GM18951 (cell line): ENCODE measurements around the gene IGF1.
"Not testable (repeated sequence)": the region's sequence is repeated elsewhere in the genome, so short reads cannot be mapped to it uniquely, and the experiment has no call there.

ENCODE experiments used
- POLR2A ChIP-seq: IDR thresholded peaks from 4 replicates; pipeline ENCODE4 v1.6.1; 2011; ENCODE audit warnings: mild to moderate bottlenecking; ENCODE audit not compliant: insufficient read length, insufficient read depth; ENCODE audit errors: extremely low read depth
- in situ Hi-C: fragments of 300-500 bp; cut with MboI; formaldehyde crosslinking; loops from one replicate; pipeline ENCODE4 v1.12.0; 2022; ENCODE audit warnings: low sequenced_read_pairs, mixed read lengths, inconsistent platforms; ENCODE audit not compliant: unreplicated experiment

IGF1 gene

GRCh38 chr12:102399653-102400052, 80.7 kb downstream of the IGF1 start:
- in situ Hi-C loops, result no loop called here
- TF ChIP-seq POLR2A, result no peak

GRCh38 chr12:102396276-102396675, 84.1 kb downstream of the IGF1 start:
- in situ Hi-C loops, result no loop called here

GRCh38 chr12:102394200-102394599, 86.2 kb downstream of the IGF1 start:
- in situ Hi-C loops, result no loop called here
- TF ChIP-seq POLR2A, result no peak

More at GRCh38 chr12:102396276-102396675, 84.1 kb downstream of the IGF1 start:
- no peak for TF ChIP-seq POLR2A

GRCh38 chr12:102390068-102390467, 90.3 kb downstream of the IGF1 start:
- in situ Hi-C loops, result no loop called here
- TF ChIP-seq POLR2A, result no peak

- TF ChIP-seq POLR2A, result no peak
- in situ Hi-C loops, result no loop called here
These were observed 91.9 kb downstream of the IGF1 start for GRCh38 chr12:102388469-102388868.

GRCh38 chr12:102385343-102385742, 95.0 kb downstream of the IGF1 start:
- in situ Hi-C loops, result no loop called here
- TF ChIP-seq POLR2A, result no peak

GRCh38 chr12:102379346-102380162, 100.8 kb downstream of the IGF1 start:
- in situ Hi-C loops, result no loop called here
- TF ChIP-seq POLR2A, result no peak

GRCh38 chr12:102376781-102377180, 103.6 kb downstream of the IGF1 start:
- in situ Hi-C loops, result no loop called here
- no peak for TF ChIP-seq POLR2A

GRCh38 chr12:102376181-102376747, 104.1 kb downstream of the IGF1 start:
- no peak for TF ChIP-seq POLR2A
- in situ Hi-C loops, result no loop called here

GRCh38 chr12:102374190-102374589, 106.2 kb downstream of the IGF1 start:
- in situ Hi-C loops, result no loop called here

GRCh38 chr12:102372087-102372486, 108.3 kb downstream of the IGF1 start:
- in situ Hi-C loops, result no loop called here
- TF ChIP-seq POLR2A, result no peak

More at GRCh38 chr12:102374190-102374589, 106.2 kb downstream of the IGF1 start:
- no peak for TF ChIP-seq POLR2A

- TF ChIP-seq POLR2A, result no peak
- in situ Hi-C loops, result no loop called here
These were observed 109.2 kb downstream of the IGF1 start for GRCh38 chr12:102371165-102371564.

GRCh38 chr12:102369876-102370275, 110.5 kb downstream of the IGF1 start:
- TF ChIP-seq POLR2A, result no peak
- in situ Hi-C loops, result no loop called here

GRCh38 chr12:102365365-102365764, 115.0 kb downstream of the IGF1 start:
- in situ Hi-C loops, result no loop called here

GRCh38 chr12:102364709-102365108, 115.7 kb downstream of the IGF1 start:
- no peak for TF ChIP-seq POLR2A
- in situ Hi-C loops, result no loop called here

More at GRCh38 chr12:102365365-102365764, 115.0 kb downstream of the IGF1 start:
- no peak for TF ChIP-seq POLR2A

- no peak for TF ChIP-seq POLR2A
- in situ Hi-C loops, result no loop called here
These were observed 123.7 kb downstream of the IGF1 start for GRCh38 chr12:102356690-102357089.

- in situ Hi-C loops, result not testable (repeated sequence)
These were observed 126.1 kb downstream of the IGF1 start for GRCh38 chr12:102354281-102354680.
